ENCODE measurements around the gene BEND4. TPM values are rescaled to one million over a fixed set of nuclear protein-coding genes. Genes with fewer than 3 reads are reported as not detected.

The BEND4 gene
- total and polyA plus RNA-seq, 8 donors: 0.03 TPM; not detected in 6

DNA sequence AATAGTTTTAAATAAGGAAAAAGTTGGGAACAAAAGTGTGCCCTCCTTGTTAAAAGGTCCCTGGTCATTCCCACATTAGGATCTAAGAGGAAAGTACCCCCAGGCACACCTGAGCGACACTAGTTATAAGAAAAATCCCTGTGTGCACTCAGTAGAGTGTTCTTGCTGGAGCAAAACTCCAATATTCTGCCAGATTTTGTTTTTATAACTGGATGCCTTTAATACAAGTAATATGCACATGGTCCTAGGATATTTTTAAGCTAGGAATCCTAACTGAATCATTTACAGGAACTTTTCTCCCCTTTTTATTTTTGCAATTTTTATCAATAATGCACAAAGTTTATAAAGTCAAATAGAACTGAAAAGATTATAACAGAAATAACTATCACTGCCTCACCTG is 68.6 kb downstream of the BEND4 start:
- no peaks in the 10 kb centered on the region for H3K4me1 ChIP-seq
- no peak overlapping the region for H3K27ac ChIP-seq
- H3K36me3 ChIP-seq: peaks cover 0 to 12% (median 0%) of the 10 kb centered on the region in 3 donors
- WGBS, 2 donors: 97 to 100% methylated on average over 1 of the region's 1 CpG
- no peaks in the 10 kb centered on the region for H3K9me3 ChIP-seq
- H3K27me3 ChIP-seq: no peaks in the 10 kb centered on the region
- ATAC-seq (no peak), DNase-seq (no peak), FAIRE-seq (no peak)
- no peak overlapping the region for H3K4me3 ChIP-seq
- intact Hi-C loops (cut with DNase I): no loop called here
- TF ChIP-seq, protein P1, sequence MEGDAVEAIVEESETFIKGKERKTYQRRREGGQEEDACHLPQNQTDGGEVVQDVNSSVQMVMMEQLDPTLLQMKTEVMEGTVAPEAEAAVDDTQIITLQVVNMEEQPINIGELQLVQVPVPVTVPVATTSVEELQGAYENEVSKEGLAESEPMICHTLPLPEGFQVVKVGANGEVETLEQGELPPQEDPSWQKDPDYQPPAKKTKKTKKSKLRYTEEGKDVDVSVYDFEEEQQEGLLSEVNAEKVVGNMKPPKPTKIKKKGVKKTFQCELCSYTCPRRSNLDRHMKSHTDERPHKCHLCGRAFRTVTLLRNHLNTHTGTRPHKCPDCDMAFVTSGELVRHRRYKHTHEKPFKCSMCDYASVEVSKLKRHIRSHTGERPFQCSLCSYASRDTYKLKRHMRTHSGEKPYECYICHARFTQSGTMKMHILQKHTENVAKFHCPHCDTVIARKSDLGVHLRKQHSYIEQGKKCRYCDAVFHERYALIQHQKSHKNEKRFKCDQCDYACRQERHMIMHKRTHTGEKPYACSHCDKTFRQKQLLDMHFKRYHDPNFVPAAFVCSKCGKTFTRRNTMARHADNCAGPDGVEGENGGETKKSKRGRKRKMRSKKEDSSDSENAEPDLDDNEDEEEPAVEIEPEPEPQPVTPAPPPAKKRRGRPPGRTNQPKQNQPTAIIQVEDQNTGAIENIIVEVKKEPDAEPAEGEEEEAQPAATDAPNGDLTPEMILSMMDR (IDR thresholded peaks at IDR 0.05): no peak

DNA sequence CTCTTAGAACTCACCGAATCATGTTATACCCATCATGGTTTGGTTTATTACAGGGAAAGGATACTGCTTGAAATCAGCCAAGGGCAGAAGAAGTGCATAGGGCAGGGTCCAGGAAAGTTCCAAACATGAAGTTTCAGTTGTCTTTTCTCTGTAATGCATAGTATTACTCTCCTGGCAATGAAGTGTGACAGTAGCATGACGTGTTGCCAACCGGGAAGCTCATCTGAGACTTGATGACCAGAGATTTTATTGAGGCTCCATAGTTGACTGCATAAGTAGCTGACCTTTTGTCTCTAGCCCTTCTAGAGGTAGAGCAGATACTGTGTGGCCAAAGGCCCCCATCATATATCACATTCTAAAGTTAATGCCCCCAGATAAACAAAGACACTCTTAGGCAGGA is 72.1 kb downstream of the BEND4 start:
- Histone ChIP-seq H3K36me3 (peaks cover 0 to 8% (median 0%) of the 10 kb centered on the region in 3 donors), H3K4me1 (no peaks in the 10 kb centered on the region), H3K9me3 (no peaks in the 10 kb centered on the region), H3K4me3 (no peak overlapping the region), H3K27me3 (no peaks in the 10 kb centered on the region), H3K27ac (no peak overlapping the region)
- FAIRE-seq (no peak), DNase-seq (no peak), ATAC-seq (no peak)
- intact Hi-C loops (cut with DNase I): no loop called here
- TF ChIP-seq, protein P1 (IDR thresholded peaks at IDR 0.05): no peak
- WGBS, 2 donors: 97 to 98% methylated on average over 3 of the region's 3 CpGs

DNA sequence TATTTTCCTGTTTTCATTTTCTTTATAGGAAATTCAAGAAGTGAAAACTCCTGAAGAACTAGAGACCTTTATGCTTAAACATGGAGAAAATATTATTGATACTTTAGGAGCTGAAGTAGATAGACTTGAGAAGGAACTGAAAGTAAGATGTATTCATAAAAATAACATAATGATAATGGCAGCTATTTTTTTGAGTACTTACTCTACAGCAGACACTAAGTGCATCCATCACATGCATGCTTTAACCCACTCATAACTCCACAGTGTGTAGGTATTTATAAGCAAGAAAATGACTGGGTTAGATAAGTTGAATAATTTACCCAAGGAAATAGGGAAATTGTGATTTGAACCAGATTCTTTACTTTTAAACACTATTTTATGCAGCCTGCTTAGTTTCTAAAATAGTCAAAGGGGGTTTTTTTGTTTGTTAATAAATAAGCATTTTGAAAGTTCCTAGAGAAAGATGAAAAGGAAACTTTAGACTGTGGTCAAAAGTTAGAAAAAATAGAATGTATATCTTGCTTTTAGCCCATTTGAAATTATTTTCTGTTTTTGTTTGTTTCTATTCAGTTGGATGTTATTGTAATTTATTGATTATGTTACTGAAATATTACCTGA is 74.2 kb downstream of the BEND4 start:
- no peaks in the 10 kb centered on the region for H3K4me1 ChIP-seq
- no peaks in the 10 kb centered on the region for H3K9me3 ChIP-seq
- no peak overlapping the region for H3K4me3 ChIP-seq
- intact Hi-C loops (cut with DNase I): no loop called here
- no peak overlapping the region for H3K27ac ChIP-seq
- TF ChIP-seq, protein P1 (IDR thresholded peaks at IDR 0.05): no peak
- FAIRE-seq (peak; percentile 69), ATAC-seq (no peak), DNase-seq (no peak)
- peaks cover 0 to 8% (median 0%) of the 10 kb centered on the region in 3 donors for H3K36me3 ChIP-seq
- no peaks in the 10 kb centered on the region for H3K27me3 ChIP-seq

DNA sequence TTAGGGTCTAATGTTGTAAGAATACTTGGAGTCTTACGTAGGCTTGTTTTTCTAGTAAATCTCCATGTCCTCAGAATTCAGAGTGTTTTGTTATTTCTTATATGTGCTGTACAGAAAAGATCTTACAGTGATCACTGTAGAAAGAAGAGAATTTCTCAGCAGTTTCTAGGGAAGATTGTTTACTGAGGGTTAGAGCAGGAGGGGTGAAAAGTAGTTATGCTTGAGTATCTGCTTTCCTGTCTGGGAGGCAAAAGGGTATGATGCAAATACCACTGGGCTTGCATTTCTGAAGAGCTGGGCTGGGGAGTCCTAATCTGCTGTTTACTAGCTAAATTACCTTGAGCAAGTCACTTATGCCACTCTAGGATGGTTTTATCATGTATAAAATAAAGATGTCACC is 78.2 kb downstream of the BEND4 start:
- no peak for FAIRE-seq
- no peaks in the 10 kb centered on the region for H3K9me3 ChIP-seq
- no peak overlapping the region for H3K4me3 ChIP-seq
- no peak for DNase-seq
- H3K27ac ChIP-seq: no peak overlapping the region
- no peaks in the 10 kb centered on the region for H3K27me3 ChIP-seq
- H3K4me1 ChIP-seq: no peaks in the 10 kb centered on the region
- peaks cover 0 to 20% (median 0%) of the 10 kb centered on the region in 3 donors for H3K36me3 ChIP-seq
- 92 to 100% methylated on average over 1 of the region's 1 CpG for WGBS, 2 donors
- intact Hi-C loops (cut with DNase I): no loop called here
- TF ChIP-seq, protein P1 (IDR thresholded peaks at IDR 0.05): no peak
- ATAC-seq: no peak

DNA sequence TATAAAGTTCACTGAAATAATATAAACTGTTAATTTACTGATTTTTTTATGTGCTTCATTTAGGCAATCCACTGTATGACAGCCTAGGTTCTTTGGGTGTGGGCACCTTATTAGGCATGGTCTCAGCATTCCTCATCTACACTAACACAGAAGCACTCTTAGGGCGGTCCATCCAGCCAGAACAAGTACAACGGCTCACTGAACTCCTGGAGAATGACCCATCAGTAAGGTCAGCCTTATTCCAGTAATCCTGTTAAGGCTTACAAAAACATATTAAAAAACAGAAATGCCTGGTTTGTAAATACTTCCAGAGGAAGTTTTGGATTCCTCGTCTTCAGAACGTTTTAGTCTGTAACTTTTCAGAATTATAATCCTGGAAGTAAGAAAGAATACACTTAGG is 82.0 kb downstream of the BEND4 start:
- no peak for FAIRE-seq
- intact Hi-C loops (cut with DNase I): no loop called here
- Histone ChIP-seq H3K27ac (no peak overlapping the region), H3K27me3 (no peaks in the 10 kb centered on the region), H3K36me3 (peaks cover 0 to 31% (median 0%) of the 10 kb centered on the region in 3 donors), H3K9me3 (no peaks in the 10 kb centered on the region), H3K4me1 (no peaks in the 10 kb centered on the region), H3K4me3 (no peak overlapping the region)
- TF ChIP-seq, protein P1 (IDR thresholded peaks at IDR 0.05): no peak
- no peak for DNase-seq
- ATAC-seq: no peak
- 88 to 94% methylated on average over 4 of the region's 4 CpGs for WGBS, 2 donors
